Measurements from ENCODE around the gene CIITA.

Gene CIITA

GRCh38 chr16:10961231-10961630, 84.2 kb downstream of the CIITA start:
- Histone ChIP-seq H3K79me2 (ENCODE audit: insufficient read depth, low read length) (no peaks in the 10 kb centered on the region), H3K4me1 (ENCODE audit: insufficient read depth, low read length, severe bottlenecking) (peaks cover 40% of the 10 kb centered on the region), H3K9ac (ENCODE audit: low read length) (no peak overlapping the region), H3K9me2 (ENCODE audit: low read depth, low read length) (no peaks in the 10 kb centered on the region), H3K36me3 (ENCODE audit: insufficient read depth, low read length) (peaks cover 48% of the 10 kb centered on the region), H4K20me1 (ENCODE audit: insufficient read depth, low read length) (no peaks in the 10 kb centered on the region), H3K4me3 (ENCODE audit: low read depth, low read length, poor library complexity, severe bottlenecking) (no peak overlapping the region), H3F3A (ENCODE audit: insufficient read depth, low read length) (no peaks in the 10 kb centered on the region), H3K9me3 (ENCODE audit: low read length) (no peaks in the 10 kb centered on the region), H3K4me2 (ENCODE audit: low read length) (no peak overlapping the region), H3K27ac (ENCODE audit: low read depth, low read length, poor library complexity, severe bottlenecking) (no peak overlapping the region), H2AFZ (ENCODE audit: low read length) (no peak overlapping the region), H3K27me3 (ENCODE audit: insufficient read depth, low read length) (no peaks in the 10 kb centered on the region)
- no peak for TF ChIP-seq EZH2 (IDR thresholded peaks at IDR 0.05; ENCODE audit: borderline replicate concordance, low read length)
- no peak for TF ChIP-seq CTCF (IDR thresholded peaks at IDR 0.05; ENCODE audit: low read length)

GRCh38 chr16:10964039-10964890, 87.3 kb downstream of the CIITA start:
- Histone ChIP-seq H3K79me2 (ENCODE audit: insufficient read depth, low read length) (no peaks in the 10 kb centered on the region), H3K36me3 (ENCODE audit: insufficient read depth, low read length) (peaks cover 37% of the 10 kb centered on the region), H2AFZ (ENCODE audit: low read length) (no peak overlapping the region), H3K4me2 (ENCODE audit: low read length) (peak overlapping the region; percentile 42), H3K4me1 (ENCODE audit: insufficient read depth, low read length, severe bottlenecking) (peaks cover 27% of the 10 kb centered on the region), H3K9ac (ENCODE audit: low read length) (peak overlapping the region; percentile 10; the same call in 1 of the 2 replicates), H4K20me1 (ENCODE audit: insufficient read depth, low read length) (no peaks in the 10 kb centered on the region), H3K9me2 (ENCODE audit: low read depth, low read length) (no peaks in the 10 kb centered on the region), H3K27me3 (ENCODE audit: insufficient read depth, low read length) (no peaks in the 10 kb centered on the region), H3K27ac (ENCODE audit: low read depth, low read length, poor library complexity, severe bottlenecking) (peak overlapping the region; percentile 27), H3K4me3 (ENCODE audit: low read depth, low read length, poor library complexity, severe bottlenecking) (no peak overlapping the region), H3F3A (ENCODE audit: insufficient read depth, low read length) (no peaks in the 10 kb centered on the region), H3K9me3 (ENCODE audit: low read length) (no peaks in the 10 kb centered on the region)
- TF ChIP-seq EZH2 (IDR thresholded peaks at IDR 0.05; ENCODE audit: borderline replicate concordance, low read length) (no peak), CTCF (IDR thresholded peaks at IDR 0.05; ENCODE audit: low read length) (peak; percentile 92)

- Histone ChIP-seq H3K4me2 (ENCODE audit: low read length) (peak overlapping the region; percentile 28; the same call in 1 of the 2 replicates), H3K9me2 (ENCODE audit: low read depth, low read length) (no peaks in the 10 kb centered on the region), H3K27me3 (ENCODE audit: insufficient read depth, low read length) (no peaks in the 10 kb centered on the region), H2AFZ (ENCODE audit: low read length) (no peak overlapping the region), H4K20me1 (ENCODE audit: insufficient read depth, low read length) (no peaks in the 10 kb centered on the region), H3K4me3 (ENCODE audit: low read depth, low read length, poor library complexity, severe bottlenecking) (no peak overlapping the region), H3K27ac (ENCODE audit: low read depth, low read length, poor library complexity, severe bottlenecking) (peak overlapping the region; percentile 27), H3F3A (ENCODE audit: insufficient read depth, low read length) (no peaks in the 10 kb centered on the region), H3K9ac (ENCODE audit: low read length) (peak overlapping the region; percentile 3; the same call in 1 of the 2 replicates), H3K36me3 (ENCODE audit: insufficient read depth, low read length) (peaks cover 36% of the 10 kb centered on the region), H3K4me1 (ENCODE audit: insufficient read depth, low read length, severe bottlenecking) (peaks cover 27% of the 10 kb centered on the region), H3K79me2 (ENCODE audit: insufficient read depth, low read length) (no peaks in the 10 kb centered on the region), H3K9me3 (ENCODE audit: low read length) (no peaks in the 10 kb centered on the region)
- TF ChIP-seq CTCF (IDR thresholded peaks at IDR 0.05; ENCODE audit: low read length) (no peak), EZH2 (IDR thresholded peaks at IDR 0.05; ENCODE audit: borderline replicate concordance, low read length) (no peak)
Observed at GRCh38 chr16:10964891-10965326, 87.9 kb downstream of the CIITA start.
